Neural cell (in vitro differentiated cells): ENCODE results near the gene SLC29A4.
"Not testable (repeated sequence)": the region's sequence is repeated elsewhere in the genome, so short reads cannot be mapped to it uniquely, and the experiment has no call there.

ENCODE experiments used
- POLR2AphosphoS5 ChIP-seq: IDR thresholded peaks from 2 replicates; pipeline ENCODE4 v1.6.1; 2012
- TAF1 ChIP-seq: IDR thresholded peaks from 2 replicates; pipeline ENCODE4 v1.6.1; 2012; ENCODE audit warnings: low read depth
- TF ChIP-seq, protein P1 (sequence below): fragments of 450-650 bp; IDR thresholded peaks from 2 replicates; pipeline ENCODE4 v1.5.1; 2014; ENCODE audit warnings: antibody characterized with exemption, mild to moderate bottlenecking, moderate library complexity; ENCODE audit not compliant: poor library complexity, severe bottlenecking
- TF ChIP-seq, protein P2 (sequence below): IDR thresholded peaks from 2 replicates; pipeline ENCODE4 v1.6.1; 2012; ENCODE audit warnings: borderline replicate concordance

DNA sequence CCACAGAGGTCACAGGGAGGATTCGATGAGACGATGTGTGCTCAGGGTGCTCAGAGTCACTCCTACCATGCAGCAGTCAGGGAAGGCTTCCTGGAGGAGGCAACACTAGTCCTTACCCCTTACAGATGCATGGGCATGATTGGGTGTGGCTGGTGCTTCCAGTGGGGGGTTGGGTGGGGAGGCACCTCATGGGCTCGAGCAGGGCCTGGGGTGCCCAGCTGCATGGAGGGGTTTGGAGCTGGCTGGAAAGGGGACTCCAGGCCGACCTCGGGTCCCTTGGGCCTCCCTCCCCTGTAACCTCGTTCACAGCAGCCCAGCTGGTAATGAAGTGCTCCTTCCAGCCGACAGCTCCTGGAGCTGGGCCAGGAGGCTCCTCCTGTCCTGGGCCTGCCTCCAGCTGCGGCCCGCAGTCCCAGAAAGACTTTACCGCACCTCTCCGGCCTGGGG lies 7.7 kb upstream of the SLC29A4 start:
- TF ChIP-seq POLR2AphosphoS5, TAF1: not testable (repeated sequence)
- TF ChIP-seq, protein P1, sequence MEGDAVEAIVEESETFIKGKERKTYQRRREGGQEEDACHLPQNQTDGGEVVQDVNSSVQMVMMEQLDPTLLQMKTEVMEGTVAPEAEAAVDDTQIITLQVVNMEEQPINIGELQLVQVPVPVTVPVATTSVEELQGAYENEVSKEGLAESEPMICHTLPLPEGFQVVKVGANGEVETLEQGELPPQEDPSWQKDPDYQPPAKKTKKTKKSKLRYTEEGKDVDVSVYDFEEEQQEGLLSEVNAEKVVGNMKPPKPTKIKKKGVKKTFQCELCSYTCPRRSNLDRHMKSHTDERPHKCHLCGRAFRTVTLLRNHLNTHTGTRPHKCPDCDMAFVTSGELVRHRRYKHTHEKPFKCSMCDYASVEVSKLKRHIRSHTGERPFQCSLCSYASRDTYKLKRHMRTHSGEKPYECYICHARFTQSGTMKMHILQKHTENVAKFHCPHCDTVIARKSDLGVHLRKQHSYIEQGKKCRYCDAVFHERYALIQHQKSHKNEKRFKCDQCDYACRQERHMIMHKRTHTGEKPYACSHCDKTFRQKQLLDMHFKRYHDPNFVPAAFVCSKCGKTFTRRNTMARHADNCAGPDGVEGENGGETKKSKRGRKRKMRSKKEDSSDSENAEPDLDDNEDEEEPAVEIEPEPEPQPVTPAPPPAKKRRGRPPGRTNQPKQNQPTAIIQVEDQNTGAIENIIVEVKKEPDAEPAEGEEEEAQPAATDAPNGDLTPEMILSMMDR, result not testable (repeated sequence)
- TF ChIP-seq, protein P2, sequence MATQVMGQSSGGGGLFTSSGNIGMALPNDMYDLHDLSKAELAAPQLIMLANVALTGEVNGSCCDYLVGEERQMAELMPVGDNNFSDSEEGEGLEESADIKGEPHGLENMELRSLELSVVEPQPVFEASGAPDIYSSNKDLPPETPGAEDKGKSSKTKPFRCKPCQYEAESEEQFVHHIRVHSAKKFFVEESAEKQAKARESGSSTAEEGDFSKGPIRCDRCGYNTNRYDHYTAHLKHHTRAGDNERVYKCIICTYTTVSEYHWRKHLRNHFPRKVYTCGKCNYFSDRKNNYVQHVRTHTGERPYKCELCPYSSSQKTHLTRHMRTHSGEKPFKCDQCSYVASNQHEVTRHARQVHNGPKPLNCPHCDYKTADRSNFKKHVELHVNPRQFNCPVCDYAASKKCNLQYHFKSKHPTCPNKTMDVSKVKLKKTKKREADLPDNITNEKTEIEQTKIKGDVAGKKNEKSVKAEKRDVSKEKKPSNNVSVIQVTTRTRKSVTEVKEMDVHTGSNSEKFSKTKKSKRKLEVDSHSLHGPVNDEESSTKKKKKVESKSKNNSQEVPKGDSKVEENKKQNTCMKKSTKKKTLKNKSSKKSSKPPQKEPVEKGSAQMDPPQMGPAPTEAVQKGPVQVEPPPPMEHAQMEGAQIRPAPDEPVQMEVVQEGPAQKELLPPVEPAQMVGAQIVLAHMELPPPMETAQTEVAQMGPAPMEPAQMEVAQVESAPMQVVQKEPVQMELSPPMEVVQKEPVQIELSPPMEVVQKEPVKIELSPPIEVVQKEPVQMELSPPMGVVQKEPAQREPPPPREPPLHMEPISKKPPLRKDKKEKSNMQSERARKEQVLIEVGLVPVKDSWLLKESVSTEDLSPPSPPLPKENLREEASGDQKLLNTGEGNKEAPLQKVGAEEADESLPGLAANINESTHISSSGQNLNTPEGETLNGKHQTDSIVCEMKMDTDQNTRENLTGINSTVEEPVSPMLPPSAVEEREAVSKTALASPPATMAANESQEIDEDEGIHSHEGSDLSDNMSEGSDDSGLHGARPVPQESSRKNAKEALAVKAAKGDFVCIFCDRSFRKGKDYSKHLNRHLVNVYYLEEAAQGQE, result not testable (repeated sequence)
